Measurements from ENCODE around the gene CNTNAP4. TPM values are rescaled to one million over a fixed set of nuclear protein-coding genes. Genes with fewer than 3 reads are reported as not detected.

The CNTNAP4 gene
- total RNA-seq, 1 donor from 2014 or later: 0.10 TPM

- H3K27ac Mint-ChIP-seq (ENCODE audit: unreplicated experiment): no peak overlapping the region
- no peaks in the 10 kb centered on the region for H3K27me3 Mint-ChIP-seq (ENCODE audit: unreplicated experiment)
- peaks cover 16% of the 10 kb centered on the region for H3K9me3 Mint-ChIP-seq (ENCODE audit: unreplicated experiment)
- H3K4me3 Mint-ChIP-seq (ENCODE audit: unreplicated experiment): no peak overlapping the region
- H3K4me1 Mint-ChIP-seq (ENCODE audit: unreplicated experiment): no peaks in the 10 kb centered on the region
- TF ChIP-seq, protein P1, sequence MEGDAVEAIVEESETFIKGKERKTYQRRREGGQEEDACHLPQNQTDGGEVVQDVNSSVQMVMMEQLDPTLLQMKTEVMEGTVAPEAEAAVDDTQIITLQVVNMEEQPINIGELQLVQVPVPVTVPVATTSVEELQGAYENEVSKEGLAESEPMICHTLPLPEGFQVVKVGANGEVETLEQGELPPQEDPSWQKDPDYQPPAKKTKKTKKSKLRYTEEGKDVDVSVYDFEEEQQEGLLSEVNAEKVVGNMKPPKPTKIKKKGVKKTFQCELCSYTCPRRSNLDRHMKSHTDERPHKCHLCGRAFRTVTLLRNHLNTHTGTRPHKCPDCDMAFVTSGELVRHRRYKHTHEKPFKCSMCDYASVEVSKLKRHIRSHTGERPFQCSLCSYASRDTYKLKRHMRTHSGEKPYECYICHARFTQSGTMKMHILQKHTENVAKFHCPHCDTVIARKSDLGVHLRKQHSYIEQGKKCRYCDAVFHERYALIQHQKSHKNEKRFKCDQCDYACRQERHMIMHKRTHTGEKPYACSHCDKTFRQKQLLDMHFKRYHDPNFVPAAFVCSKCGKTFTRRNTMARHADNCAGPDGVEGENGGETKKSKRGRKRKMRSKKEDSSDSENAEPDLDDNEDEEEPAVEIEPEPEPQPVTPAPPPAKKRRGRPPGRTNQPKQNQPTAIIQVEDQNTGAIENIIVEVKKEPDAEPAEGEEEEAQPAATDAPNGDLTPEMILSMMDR (IDR thresholded peaks at IDR 0.05; ENCODE audit: unreplicated experiment): no peak
- DNase-seq (ENCODE audit: low spot score): no peak
- peaks cover 3% of the 10 kb centered on the region for H3K36me3 Mint-ChIP-seq (ENCODE audit: low read depth, unreplicated experiment)
Observed at GRCh38 chr16:76386784-76387183, 109.6 kb downstream of the CNTNAP4 start.

DNA sequence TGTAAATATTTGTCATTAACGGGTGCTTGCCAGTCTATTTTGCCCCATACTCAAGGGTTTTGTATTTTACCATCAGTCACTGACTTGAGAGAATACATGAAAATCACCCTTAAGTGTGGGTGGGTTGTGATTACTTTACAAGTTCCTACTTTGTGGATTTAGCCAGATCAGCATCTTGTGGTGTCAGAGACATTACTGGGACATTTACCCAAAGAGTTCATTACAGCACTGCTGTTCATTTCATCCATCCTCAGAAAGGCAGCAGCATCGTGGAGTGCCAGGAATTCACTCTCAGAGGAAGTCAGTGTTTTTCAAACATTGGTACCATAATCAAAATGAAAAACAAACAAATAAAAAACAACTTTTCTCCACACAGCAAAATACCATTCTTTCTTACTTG, 110.8 kb downstream of the CNTNAP4 start:
- no peak for DNase-seq (ENCODE audit: low spot score)
- Mint-ChIP-seq H3K4me1 (ENCODE audit: unreplicated experiment) (no peaks in the 10 kb centered on the region), H3K27me3 (ENCODE audit: unreplicated experiment) (no peaks in the 10 kb centered on the region), H3K27ac (ENCODE audit: unreplicated experiment) (no peak overlapping the region), H3K36me3 (ENCODE audit: low read depth, unreplicated experiment) (peaks cover 3% of the 10 kb centered on the region), H3K9me3 (ENCODE audit: unreplicated experiment) (peaks cover 18% of the 10 kb centered on the region), H3K4me3 (ENCODE audit: unreplicated experiment) (no peak overlapping the region)
- TF ChIP-seq, protein P1 (IDR thresholded peaks at IDR 0.05; ENCODE audit: unreplicated experiment): no peak

GRCh38 chr16:76389126-76389525, 111.9 kb downstream of the CNTNAP4 start:
- H3K4me1 Mint-ChIP-seq (ENCODE audit: unreplicated experiment): no peaks in the 10 kb centered on the region
- peaks cover 21% of the 10 kb centered on the region for H3K9me3 Mint-ChIP-seq (ENCODE audit: unreplicated experiment)
- no peak for DNase-seq (ENCODE audit: low spot score)
- H3K27ac Mint-ChIP-seq (ENCODE audit: unreplicated experiment): no peak overlapping the region
- H3K27me3 Mint-ChIP-seq (ENCODE audit: unreplicated experiment): no peaks in the 10 kb centered on the region
- H3K36me3 Mint-ChIP-seq (ENCODE audit: low read depth, unreplicated experiment): peaks cover 3% of the 10 kb centered on the region
- TF ChIP-seq, protein P1 (IDR thresholded peaks at IDR 0.05; ENCODE audit: unreplicated experiment): no peak
- H3K4me3 Mint-ChIP-seq (ENCODE audit: unreplicated experiment): no peak overlapping the region

GRCh38 chr16:76390476-76390875, 113.3 kb downstream of the CNTNAP4 start:
- no peaks in the 10 kb centered on the region for H3K27me3 Mint-ChIP-seq (ENCODE audit: unreplicated experiment)
- H3K9me3 Mint-ChIP-seq (ENCODE audit: unreplicated experiment): peaks cover 21% of the 10 kb centered on the region
- no peaks in the 10 kb centered on the region for H3K4me1 Mint-ChIP-seq (ENCODE audit: unreplicated experiment)
- no peak overlapping the region for H3K4me3 Mint-ChIP-seq (ENCODE audit: unreplicated experiment)
- H3K36me3 Mint-ChIP-seq (ENCODE audit: low read depth, unreplicated experiment): peaks cover 3% of the 10 kb centered on the region
- TF ChIP-seq, protein P1 (IDR thresholded peaks at IDR 0.05; ENCODE audit: unreplicated experiment): no peak
- H3K27ac Mint-ChIP-seq (ENCODE audit: unreplicated experiment): no peak overlapping the region
- no peak for DNase-seq (ENCODE audit: low spot score)

- no peak for DNase-seq (ENCODE audit: low spot score)
- Mint-ChIP-seq H3K4me3 (ENCODE audit: unreplicated experiment) (no peak overlapping the region), H3K9me3 (ENCODE audit: unreplicated experiment) (peaks cover 27% of the 10 kb centered on the region), H3K27ac (ENCODE audit: unreplicated experiment) (no peak overlapping the region), H3K27me3 (ENCODE audit: unreplicated experiment) (peaks cover 3% of the 10 kb centered on the region), H3K4me1 (ENCODE audit: unreplicated experiment) (no peaks in the 10 kb centered on the region), H3K36me3 (ENCODE audit: low read depth, unreplicated experiment) (no peaks in the 10 kb centered on the region)
- TF ChIP-seq, protein P1 (IDR thresholded peaks at IDR 0.05; ENCODE audit: unreplicated experiment): no peak
Observed at GRCh38 chr16:76396977-76397376, 119.8 kb downstream of the CNTNAP4 start.
